ENCODE data around the gene IL31.
"Not testable (repeated sequence)": the region's sequence is repeated elsewhere in the genome, so short reads cannot be mapped to it uniquely, and the experiment has no call there.

The IL31 gene

DNA sequence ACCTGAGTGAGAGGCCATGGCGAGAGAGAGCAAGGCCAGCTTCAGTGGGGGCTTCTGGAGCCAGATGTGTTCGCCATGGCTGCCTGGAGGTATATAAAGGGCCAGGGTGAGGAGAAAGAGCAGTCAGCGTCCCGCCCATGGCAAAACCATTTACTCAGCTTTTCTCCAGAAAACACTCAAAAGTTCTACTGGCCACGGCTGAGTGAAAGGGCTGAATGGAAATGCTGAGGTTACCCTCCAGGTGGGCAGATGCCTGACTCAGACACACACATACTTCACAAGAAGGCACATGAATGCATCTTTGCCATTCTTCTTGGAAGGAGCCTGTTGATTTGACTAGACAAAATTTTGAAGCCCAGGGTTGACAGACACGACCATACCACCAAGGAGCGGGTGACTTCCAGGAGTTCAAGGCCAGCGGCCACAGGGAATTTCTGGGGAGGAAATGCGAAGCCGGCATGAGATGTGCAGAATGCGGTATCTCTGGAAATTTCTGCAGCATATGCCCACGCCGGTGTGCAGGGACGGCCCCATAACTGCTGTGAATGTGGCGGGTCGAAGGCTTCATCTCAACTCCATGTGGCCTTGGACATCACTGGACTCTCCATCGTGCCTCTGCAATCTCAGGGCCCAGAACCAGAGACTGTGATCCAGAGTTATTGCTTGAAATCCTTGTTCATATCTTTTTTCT is at the start of gene IL31:
TSS of gene IL31 (minus strand) at position 67 of the 691 bp plus-strand sequence. CDS start at position 18, 49 bp downstream.
- DNase-seq: no peak

DNA sequence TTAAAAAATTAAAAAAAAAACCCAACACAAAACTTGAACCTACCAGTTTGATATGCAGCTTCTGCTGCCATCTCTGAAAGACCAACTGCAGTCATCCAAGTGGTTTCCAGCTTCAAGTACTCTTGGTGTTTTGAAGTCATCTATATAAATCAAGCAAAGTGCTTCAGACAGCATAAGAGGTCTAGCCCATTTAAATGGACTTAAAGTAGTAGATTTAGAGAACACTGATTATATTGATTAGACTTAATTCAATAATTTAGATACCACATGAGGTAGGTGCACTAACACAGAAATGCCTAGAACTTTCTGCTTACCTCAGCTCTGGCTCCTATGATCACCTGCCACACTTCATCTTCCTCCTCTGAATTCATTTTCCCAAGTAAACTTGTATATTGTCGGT is 42.4 kb upstream of the IL31 start:
- DNase-seq: no peak

DNA sequence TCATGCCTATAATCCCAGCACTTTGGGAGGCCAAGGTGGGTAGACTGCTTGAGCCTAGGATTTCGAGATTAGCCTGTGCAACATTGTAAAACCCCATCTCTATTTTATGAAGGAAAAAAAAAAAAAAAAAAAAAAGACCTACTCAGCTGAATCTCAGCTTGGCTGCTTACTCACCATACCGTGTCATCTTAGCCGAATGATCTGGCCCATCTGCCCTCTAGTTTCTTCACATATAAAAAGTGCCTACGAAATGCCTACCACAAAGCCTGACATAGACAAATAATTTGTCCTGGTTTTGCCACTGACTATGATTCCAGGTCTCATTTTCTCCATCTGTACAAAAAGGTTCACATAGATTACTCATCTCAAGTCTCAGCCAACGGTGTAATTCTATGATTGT is 41.8 kb upstream of the IL31 start:
- no peak for DNase-seq

DNA sequence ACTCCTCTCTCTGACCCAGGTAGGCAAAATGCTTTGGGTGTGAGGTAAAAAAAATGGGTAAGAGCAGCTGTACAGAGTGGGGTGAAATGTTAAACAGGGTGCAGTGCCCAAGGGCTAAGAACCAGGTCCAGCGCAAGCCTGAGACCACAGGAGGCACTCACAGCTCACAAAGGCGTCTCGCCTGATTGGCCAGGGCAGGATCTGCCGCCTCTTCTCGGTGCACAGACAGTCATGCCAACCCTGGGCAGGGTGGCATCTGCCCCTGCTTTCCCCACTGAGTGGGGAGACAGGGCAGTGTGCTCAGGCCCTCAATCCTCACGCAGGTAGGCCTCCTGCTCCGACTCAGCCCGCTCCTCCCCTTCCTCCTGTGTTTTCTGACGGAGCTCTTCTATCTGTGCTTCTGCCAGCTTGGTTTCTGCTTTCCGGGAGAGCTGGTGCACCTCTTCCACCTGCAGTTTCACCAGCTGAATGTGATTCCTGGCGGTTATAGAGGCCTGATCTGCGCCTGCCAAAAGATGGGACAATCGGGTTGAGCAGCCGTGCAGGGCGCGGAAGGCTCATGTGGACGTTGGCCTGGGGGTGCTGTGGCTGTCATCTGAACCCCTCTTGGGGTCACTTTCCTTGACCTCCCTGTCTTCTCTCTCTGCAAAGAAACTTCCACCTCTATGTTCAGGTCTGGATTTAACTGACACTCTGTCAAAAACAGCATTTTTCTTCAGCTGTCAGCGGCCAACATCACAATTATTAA is 34.2 kb upstream of the IL31 start:
- DNase-seq: no peak

DNA sequence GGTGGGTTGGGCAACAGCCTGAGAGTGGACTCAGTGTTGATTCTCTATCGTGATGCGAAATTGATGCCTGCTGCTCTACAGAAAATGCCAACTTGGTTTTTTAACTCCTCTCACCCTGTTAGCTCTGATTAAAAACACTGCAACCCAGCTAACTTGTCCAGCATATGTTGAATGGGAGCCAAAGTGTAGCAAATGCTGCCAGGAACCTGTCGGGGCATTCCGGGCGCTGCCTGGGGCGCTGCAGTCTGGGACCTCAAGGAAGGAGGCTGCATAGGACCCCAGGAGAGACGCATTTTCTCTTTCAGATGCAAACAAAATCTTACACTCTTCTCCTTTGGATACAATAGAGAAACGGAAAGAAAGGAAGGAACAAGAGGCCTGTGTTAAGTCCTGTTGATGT is 33.4 kb upstream of the IL31 start:
- no peak for DNase-seq

DNA sequence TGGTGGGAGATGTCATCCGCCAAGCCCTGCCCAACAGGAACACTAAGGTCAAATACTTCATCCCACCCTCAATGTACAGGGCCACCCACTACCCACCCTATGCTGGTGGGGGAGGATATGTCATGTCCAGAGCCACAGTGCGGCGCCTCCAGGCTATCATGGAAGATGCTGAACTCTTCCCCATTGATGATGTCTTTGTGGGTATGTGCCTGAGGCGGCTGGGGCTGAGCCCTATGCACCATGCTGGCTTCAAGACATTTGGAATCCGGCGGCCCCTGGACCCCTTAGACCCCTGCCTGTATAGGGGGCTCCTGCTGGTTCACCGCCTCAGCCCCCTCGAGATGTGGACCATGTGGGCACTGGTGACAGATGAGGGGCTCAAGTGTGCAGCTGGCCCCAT is 33.0 kb upstream of the IL31 start:
- no peak for DNase-seq

DNA sequence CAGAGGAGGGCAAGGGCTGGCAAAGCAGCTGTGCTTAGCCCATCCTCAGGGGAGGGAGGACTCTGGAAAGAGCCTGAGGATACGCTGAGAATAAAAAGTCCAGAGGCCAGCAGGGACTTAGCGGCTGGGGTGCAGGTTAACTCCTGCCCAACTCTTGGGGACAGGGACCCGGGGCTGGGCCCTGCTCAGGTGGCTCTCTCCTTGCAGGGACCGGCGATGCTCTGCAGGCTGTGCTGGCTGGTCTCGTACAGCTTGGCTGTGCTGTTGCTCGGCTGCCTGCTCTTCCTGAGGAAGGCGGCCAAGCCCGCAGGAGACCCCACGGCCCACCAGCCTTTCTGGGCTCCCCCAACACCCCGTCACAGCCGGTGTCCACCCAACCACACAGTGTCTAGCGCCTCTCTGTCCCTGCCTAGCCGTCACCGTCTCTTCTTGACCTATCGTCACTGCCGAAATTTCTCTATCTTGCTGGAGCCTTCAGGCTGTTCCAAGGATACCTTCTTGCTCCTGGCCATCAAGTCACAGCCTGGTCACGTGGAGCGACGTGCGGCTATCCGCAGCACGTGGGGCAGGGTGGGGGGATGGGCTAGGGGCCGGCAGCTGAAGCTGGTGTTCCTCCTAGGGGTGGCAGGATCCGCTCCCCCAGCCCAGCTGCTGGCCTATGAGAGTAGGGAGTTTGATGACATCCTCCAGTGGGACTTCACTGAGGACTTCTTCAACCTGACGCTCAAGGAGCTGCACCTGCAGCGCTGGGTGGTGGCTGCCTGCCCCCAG is 32.3 kb upstream of the IL31 start:
- no peak for DNase-seq

DNA sequence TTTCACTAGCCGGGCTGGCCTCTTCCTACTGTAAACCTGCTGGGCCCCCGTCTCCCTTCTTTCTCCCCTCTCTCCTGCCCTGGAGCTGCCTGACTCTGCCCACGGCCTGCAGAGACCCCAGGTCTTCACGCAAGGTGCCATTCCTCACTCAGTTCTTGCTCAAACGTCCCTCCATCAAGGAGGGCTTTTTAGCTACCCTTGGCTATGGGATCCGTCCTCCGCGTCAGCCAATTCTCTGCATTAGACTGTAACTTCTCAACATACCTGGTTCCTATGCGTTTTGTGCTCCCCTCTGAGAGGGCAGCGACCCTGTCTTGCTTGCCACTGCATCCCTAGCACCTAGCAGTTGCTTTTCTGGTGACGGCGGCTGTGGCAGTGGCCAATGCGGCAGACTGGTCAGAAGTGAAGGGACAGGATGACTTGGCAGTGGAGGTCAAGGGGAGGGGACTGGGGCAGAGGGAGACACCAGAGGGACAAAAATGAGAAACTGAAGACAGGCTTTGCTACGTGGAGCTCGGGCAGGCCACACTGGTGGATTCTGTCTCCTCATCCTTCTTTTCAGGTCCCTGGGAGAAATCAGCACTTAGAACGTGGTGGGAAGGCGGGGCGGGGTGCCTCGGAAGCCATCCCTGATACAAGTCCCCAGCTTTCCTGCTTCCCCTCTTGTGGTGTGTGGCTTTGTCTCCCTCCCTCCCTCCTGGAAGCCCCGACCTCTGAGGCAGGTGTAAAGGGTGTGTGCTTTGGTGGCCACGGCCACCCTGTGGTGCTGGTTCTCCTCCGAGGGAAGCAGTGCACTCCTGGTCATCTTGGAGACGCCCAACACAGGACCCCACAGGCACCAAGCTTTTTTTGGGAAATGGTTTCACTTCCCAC is 31.3 kb upstream of the IL31 start:
- no peak for DNase-seq

DNA sequence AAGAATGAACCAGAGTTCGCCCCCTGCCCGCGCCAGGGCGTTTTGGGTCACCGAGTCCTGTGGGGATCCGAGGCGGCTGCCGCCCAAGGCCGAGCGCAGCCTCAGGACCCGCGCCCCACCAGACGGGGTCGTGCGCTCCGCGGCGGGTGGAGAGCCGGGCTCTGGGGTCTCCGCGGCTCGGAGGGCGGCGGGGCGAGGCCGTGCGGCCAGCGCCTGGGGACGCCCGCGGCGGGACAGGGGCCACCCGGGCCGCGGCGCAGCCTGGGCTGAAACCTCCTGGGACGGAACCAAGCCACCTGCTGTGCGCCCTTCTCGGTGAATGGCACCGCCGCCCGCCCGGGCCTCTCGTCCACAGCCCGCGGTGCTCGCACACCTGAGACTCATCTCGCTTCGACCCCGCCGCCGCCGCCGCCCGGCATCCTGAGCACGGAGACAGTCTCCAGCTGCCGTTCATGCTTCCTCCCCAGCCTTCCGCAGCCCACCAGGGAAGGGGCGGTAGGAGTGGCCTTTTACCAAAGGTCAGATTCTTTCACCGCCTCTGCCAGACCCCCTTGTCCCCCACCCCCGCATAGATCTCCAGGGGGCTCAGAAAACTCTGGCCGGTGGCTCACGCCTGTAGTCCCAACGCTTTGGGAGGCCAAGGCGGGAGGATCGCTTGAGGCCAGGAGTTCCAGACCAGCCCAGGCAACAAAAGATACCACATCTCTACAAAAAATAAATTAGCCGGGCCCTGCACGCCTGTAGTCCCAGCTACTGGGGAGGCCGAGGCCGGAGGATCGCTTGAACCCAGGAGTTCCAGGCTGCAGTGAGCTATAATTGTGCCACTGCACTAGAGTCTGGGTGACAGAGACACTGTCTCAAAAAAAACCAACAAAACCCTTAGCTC is 30.4 kb upstream of the IL31 start:
- no peak for DNase-seq

DNA sequence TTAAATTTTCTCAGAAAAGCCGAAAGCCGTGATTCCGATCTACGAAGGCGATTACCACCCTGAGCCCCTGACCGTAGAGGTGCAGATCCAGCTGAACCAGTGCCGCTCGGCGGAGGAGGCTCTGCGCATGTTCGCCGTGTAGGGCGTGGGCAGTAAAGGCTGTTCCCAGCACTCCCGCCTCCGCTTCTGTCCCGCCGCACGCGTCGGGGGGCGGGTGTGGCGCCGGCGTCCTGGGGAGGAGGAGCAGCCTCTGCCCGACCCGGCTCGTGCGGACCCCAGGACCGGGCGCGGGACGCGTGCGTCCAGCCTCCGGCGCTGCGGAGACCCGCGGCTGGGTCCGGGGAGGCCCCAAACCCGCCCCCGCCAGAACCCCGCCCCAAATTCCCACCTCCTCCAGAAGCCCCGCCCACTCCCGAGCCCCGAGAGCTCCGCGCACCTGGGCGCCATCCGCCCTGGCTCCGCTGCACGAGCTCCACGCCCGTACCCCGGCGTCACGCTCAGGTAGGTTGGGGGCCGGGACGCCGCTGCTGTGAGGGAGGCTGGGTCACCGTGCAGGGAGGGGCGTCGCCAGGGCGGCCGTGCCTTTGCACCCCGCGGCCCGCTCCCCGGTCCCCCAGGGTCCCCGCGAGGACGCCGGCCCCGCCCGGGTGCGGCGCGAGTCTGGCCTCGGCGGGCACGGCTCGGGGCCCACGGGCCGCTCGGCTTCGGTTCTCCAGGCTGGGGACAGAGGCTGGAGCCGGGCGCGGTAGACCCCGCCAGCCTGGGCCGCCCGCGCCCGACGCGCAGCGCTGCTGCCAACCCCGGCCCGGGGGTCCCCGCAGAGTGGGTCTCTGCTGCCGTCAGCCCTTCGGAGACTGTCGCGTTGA is 29.5 kb upstream of the IL31 start, which contains the start of gene B3GNT4:
TSS of gene B3GNT4 (plus strand) at position 409 of the 866 bp plus-strand sequence. CDS start 910 bp downstream, outside the sequence.
- peak; percentile 34 to 59 for DNase-seq

DNA sequence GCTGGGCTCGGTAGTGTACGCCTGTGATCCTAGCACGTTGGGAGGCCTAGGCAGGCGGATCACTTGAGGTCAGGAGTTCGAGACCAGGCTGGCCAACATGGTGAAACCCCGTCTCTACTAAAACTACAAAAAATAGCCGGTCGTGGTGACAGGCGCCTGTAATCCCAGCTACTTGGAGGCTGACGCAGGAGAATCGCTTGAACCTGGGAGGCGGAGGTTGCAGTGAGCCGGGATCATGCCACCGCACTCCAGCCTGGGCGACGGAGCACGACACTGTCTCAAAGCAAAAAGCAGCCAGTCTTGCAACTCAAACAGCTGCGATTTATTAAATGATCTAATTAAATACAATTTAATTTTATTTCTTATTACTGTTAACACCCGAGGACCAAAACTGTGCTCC is 28.8 kb upstream of the IL31 start:
- not testable (repeated sequence) for DNase-seq

DNA sequence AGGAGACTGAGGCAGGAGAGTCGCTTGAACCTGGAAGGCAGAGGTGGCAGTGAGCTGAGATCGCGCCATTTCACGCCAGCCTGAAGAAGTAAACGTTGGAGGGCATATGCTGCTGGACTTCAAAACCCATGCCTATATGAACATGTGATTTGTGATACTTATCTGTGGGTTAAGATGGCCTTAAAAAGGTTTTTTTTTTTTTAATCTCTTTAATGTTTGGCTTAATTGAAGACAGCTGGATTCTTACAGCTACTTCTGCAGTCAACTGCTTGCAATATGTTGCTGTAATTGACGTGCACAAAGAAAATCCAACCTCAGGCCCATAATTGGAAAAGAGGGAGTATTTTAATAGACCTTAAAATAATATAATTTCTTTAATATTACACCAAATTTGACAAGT is 28.0 kb upstream of the IL31 start:
- no peak for DNase-seq

DNA sequence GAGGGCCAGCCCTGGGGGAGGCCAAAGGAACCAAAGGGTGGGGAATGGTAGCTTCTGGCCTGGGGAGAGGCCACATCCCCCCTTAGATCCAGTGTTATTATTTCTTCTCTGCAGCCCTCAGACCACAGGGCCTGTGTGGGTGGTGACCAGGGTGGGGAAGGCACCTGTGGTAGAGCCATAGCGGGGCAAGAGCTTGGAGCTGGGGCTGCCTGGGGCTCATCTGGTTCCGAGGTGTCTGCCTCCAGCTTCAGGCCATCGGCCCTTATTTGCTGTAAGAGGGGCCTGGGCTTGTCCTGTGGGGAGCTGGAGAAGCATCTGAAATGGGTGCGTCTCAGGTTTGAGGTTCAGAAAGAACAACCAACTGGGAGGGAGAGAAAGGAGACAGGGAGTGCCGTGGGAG is 27.4 kb upstream of the IL31 start:
- DNase-seq: no peak

DNA sequence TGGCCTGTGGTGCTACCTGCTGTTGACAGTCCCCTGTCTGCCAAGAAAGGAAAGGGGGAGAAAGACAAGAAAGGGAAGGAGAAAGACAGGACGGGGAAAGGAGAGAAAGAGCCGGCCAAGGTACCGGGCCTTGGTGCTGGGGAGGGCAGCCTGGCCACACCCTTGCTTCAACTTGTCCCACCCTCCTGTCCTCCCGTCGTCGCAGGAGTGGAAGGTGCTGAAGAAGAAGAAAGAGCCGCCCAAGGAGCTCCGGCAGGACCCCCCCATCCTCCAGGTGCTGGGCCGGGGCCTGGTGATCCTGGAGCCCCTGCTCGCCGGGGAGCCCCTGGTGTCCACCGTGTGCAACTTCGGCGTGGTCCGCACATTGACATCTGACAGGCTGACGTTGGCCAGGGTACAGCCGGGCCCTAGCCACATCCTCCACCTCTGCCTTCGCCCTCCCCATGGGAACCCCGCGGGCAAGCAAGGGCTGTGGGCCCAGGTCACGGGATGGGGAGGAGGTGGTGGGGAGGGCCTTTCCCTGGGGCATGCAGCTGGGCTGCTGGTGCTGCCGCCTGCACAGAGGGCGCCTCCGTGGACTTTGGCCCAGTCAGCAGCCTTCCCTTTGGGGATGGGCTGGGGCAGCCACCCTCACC is 26.6 kb upstream of the IL31 start:
- no peak for DNase-seq

DNA sequence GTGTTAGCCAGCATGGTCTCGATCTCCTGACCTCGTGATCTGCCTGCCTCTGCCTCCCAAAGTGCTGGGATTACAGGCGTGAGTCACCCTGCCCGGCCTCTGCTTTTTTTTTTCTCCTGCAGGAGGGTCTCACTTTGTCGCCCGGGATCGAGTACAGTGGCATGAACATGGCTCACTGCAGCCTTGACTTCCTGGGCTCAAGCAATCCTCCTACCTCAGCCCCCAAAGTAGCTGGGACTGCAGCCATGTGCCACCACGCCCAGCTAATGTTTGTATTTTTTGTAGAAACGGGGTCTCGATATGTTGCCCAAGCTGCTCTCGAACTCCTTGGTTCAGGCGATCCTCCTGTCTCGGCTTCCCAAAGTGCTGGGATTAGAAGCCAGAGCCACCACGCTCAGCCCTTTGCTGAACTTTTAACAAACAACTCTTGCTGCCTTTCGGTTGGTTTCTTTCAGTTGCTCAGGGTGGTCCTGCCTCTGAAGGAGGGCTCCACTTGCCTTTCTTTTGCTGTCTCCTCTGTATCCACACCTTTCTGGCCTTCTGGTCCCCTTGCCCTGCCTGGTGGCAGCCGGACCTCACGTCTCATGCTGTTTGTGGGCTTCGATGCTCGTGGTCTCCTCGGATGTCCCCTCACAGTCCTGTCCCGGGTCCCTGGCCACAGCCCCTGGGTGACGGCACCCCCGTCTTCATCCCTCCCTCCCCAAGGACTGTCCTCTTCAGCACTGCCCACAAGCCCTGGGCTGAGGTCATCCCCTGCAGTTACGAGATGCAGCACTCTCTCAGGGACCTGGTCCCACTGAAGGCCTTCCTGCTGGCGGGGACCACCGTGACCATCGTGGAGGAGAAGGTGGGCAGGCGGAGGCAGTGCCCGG is 25.7 kb upstream of the IL31 start:
- no peak for DNase-seq

DNA sequence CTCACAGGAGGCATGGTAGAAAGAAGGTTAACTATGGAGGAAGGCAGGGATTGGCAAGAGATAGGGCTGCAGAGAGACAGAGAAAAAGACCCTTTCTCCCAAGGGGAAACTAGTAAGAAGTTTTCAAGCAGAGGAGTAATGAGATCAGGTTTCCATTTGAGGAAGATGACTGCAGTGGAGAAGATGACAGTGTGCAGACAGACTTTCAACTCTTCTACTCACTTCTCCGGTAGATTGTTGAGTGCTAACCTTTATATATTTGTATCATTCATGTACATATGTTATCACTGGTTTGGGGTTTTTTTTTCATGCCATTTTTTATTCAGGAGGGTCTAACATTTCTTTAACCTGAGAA is 23.6 kb upstream of the IL31 start:
- DNase-seq: no peak

DNA sequence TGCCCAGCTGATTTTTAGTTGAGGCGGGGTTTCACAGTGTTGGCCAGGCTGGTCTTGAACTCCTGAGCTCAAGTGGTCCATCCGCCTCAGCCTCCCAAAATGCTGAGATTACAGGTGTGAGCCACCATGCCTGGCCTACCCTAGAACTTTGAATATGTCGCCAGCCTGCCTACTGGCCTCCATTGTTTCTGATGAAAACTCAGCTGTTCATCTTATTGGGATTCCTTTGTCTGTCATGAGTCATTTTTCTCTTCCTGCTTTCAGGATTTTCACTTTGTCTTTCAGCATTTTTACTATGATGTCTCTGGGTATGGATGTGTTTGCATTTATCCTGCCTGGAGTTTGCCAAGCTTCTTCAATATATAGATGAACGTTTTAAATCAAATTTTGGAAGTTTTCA is 21.4 kb upstream of the IL31 start:
- DNase-seq: no peak

DNA sequence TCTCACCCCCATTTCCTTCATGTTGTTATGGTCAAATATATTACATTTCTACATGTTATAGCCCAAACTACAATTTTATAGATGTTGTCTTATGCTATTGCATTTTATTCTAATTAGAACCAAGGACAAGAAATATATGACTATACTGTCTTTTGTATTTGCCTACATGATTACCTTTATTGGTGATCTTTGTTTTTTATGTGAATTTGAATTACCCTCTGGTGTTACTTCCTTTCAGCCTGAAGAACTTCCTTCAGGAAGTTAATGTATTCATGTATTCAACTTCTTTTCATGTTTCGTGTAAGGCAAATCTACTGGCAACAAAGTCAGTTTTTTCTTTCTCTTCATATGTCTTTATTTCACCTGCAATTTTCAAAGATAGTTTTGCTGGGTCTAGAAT is 20.8 kb upstream of the IL31 start:
- no peak for DNase-seq

DNA sequence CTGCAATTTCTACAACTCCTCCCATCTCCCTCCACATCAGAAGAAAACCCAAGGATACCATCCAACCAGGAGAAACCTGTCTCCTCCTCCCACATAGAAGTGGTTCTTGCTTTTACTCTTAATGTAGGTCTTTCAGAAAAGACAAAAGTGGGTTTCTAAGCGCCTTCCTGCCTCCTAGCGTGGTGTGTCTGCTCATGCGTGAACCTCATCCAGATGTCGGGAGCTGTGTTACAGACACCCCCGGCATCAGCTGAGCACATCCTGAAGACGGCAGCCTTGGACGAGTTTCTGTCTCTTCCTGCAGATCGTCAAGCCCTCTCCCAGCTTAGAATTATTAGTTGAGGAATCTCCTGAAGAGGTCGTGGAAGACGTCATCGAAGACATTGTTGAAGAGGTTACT is 18.4 kb upstream of the IL31 start:
- DNase-seq: no peak

Data from SW 1271 (cell line).